IPS-20b (cell line): ENCODE data around the gene TST.

ENCODE experiments used
- H3K27ac ChIP-seq: one replicate; pipeline ENCODE4 v1.5.1; 2013; ENCODE audit warnings: low read length
- H3K27me3 ChIP-seq: 2 replicates; pipeline ENCODE4 v1.6.1; 2013; ENCODE audit warnings: mild to moderate bottlenecking, low read length, inconsistent platforms; ENCODE audit not compliant: insufficient read depth
- H3K36me3 ChIP-seq: 2 replicates; pipeline ENCODE4 v1.6.1; 2013; ENCODE audit warnings: low read depth, mild to moderate bottlenecking, inconsistent platforms, low read length, moderate library complexity; ENCODE audit not compliant: insufficient read depth
- H3K4me1 ChIP-seq: 2 replicates; pipeline ENCODE4 v1.6.1; 2013; ENCODE audit warnings: mild to moderate bottlenecking, control low read depth, inconsistent platforms, low read length, moderate library complexity; ENCODE audit not compliant: insufficient read depth
- H3K4me3 ChIP-seq: 2 replicates; pipeline ENCODE4 v1.5.1; 2013; ENCODE audit warnings: mild to moderate bottlenecking, low read length, inconsistent platforms
- H3K9ac ChIP-seq: 2 replicates; pipeline ENCODE4 v1.6.1; 2013; ENCODE audit warnings: low read depth, mild to moderate bottlenecking, inconsistent platforms, low read length, moderate library complexity
- H3K9me3 ChIP-seq: 2 replicates; pipeline ENCODE4 v1.6.1; 2013; ENCODE audit warnings: mild to moderate bottlenecking, low read depth, low read length, inconsistent platforms; ENCODE audit not compliant: insufficient read depth

The TST gene

GRCh38 chr22:37060801-37061610 is 41.8 kb upstream of the TST start:
- no peaks in the 10 kb centered on the region for H3K9me3 ChIP-seq
- peaks cover 23% of the 10 kb centered on the region for H3K27me3 ChIP-seq
- H3K9ac ChIP-seq, result no peak overlapping the region
- H3K4me3 ChIP-seq, result no peak overlapping the region
- no peaks in the 10 kb centered on the region; the same call in 1 of the 2 replicates for H3K4me1 ChIP-seq
- peaks cover 28% of the 10 kb centered on the region; the same call in 1 of the 2 replicates for H3K36me3 ChIP-seq
- H3K27ac ChIP-seq, result no peak overlapping the region

- no peaks in the 10 kb centered on the region for H3K9me3 ChIP-seq
- no peaks in the 10 kb centered on the region; the same call in 1 of the 2 replicates for H3K4me1 ChIP-seq
- no peak overlapping the region for H3K4me3 ChIP-seq
- H3K9ac ChIP-seq, result no peak overlapping the region
- peaks cover 32% of the 10 kb centered on the region; the same call in 1 of the 2 replicates for H3K36me3 ChIP-seq
- H3K27me3 ChIP-seq, result peaks cover 12% of the 10 kb centered on the region; the same call in 1 of the 2 replicates
- no peak overlapping the region for H3K27ac ChIP-seq
Measured at GRCh38 chr22:37059876-37060449, 40.7 kb upstream of the TST start.

GRCh38 chr22:37058917-37059701 is 39.9 kb upstream of the TST start:
- Histone ChIP-seq H3K9me3 (no peaks in the 10 kb centered on the region), H3K4me1 (no peaks in the 10 kb centered on the region; the same call in 1 of the 2 replicates), H3K27me3 (peaks cover 4% of the 10 kb centered on the region; the same call in 1 of the 2 replicates), H3K9ac (no peak overlapping the region), H3K36me3 (peaks cover 33% of the 10 kb centered on the region; the same call in 1 of the 2 replicates), H3K27ac (no peak overlapping the region), H3K4me3 (no peak overlapping the region)

GRCh38 chr22:37057796-37058510 is 38.7 kb upstream of the TST start:
- H3K4me3 ChIP-seq, result no peak overlapping the region
- no peak overlapping the region for H3K9ac ChIP-seq
- peaks cover 38% of the 10 kb centered on the region; the same call in 1 of the 2 replicates for H3K36me3 ChIP-seq
- no peaks in the 10 kb centered on the region for H3K27me3 ChIP-seq
- no peaks in the 10 kb centered on the region for H3K9me3 ChIP-seq
- no peaks in the 10 kb centered on the region; the same call in 1 of the 2 replicates for H3K4me1 ChIP-seq
- no peak overlapping the region for H3K27ac ChIP-seq

GRCh38 chr22:37057226-37057625 is 38.0 kb upstream of the TST start:
- Histone ChIP-seq H3K4me3 (no peak overlapping the region), H3K27me3 (no peaks in the 10 kb centered on the region), H3K9me3 (no peaks in the 10 kb centered on the region), H3K27ac (no peak overlapping the region), H3K4me1 (no peaks in the 10 kb centered on the region), H3K36me3 (peaks cover 38% of the 10 kb centered on the region; the same call in 1 of the 2 replicates), H3K9ac (no peak overlapping the region)

- Histone ChIP-seq H3K9ac (no peak overlapping the region), H3K4me1 (no peaks in the 10 kb centered on the region), H3K9me3 (no peaks in the 10 kb centered on the region), H3K27me3 (no peaks in the 10 kb centered on the region), H3K4me3 (no peak overlapping the region), H3K36me3 (peaks cover 38% of the 10 kb centered on the region; the same call in 1 of the 2 replicates), H3K27ac (no peak overlapping the region)
Measured at GRCh38 chr22:37056246-37056645, 37.0 kb upstream of the TST start.

GRCh38 chr22:37054600-37055365 is 35.5 kb upstream of the TST start:
- Histone ChIP-seq H3K4me3 (no peak overlapping the region), H3K9ac (no peak overlapping the region), H3K4me1 (no peaks in the 10 kb centered on the region), H3K9me3 (no peaks in the 10 kb centered on the region), H3K27me3 (peaks cover 8% of the 10 kb centered on the region), H3K27ac (no peak overlapping the region), H3K36me3 (peaks cover 36% of the 10 kb centered on the region; the same call in 1 of the 2 replicates)

- Histone ChIP-seq H3K27me3 (peaks cover 8% of the 10 kb centered on the region), H3K4me3 (no peak overlapping the region), H3K4me1 (no peaks in the 10 kb centered on the region), H3K36me3 (peaks cover 30% of the 10 kb centered on the region; the same call in 1 of the 2 replicates), H3K9me3 (no peaks in the 10 kb centered on the region), H3K27ac (no peak overlapping the region), H3K9ac (no peak overlapping the region)
Measured at GRCh38 chr22:37054056-37054395, 34.8 kb upstream of the TST start.

GRCh38 chr22:37053310-37054055 is 34.2 kb upstream of the TST start:
- H3K27ac ChIP-seq, result no peak overlapping the region
- peaks cover 8% of the 10 kb centered on the region for H3K27me3 ChIP-seq
- H3K36me3 ChIP-seq, result peaks cover 28% of the 10 kb centered on the region; the same call in 1 of the 2 replicates
- H3K4me3 ChIP-seq, result no peak overlapping the region
- H3K9me3 ChIP-seq, result no peaks in the 10 kb centered on the region
- H3K9ac ChIP-seq, result no peak overlapping the region
- H3K4me1 ChIP-seq, result no peaks in the 10 kb centered on the region
